MM.1S (cell line): ENCODE data around the gene UTP15.

Source experiments
- DNase-seq: peaks from one replicate; pipeline ENCODE4 v3.0.0-alpha.2; 2015
- H2AFZ ChIP-seq: fragments of 300-600 bp; sonication (generic); 2 replicates; pipeline ENCODE4 v1.6.0; 2016; ENCODE audit warnings: antibody characterized with exemption, low read length
- H3F3A ChIP-seq: fragments of 300-600 bp; sonication (generic); 2 replicates; pipeline ENCODE4 v1.6.1; 2016; ENCODE audit warnings: mild to moderate bottlenecking, antibody characterized with exemption, low read length, moderate library complexity, mixed read lengths; ENCODE audit not compliant: insufficient read depth
- H3K27ac ChIP-seq: fragments of 300-600 bp; sonication (generic); 2 replicates; pipeline ENCODE4 v1.5.1; 2016; ENCODE audit warnings: mild to moderate bottlenecking, low read length
- H3K27me3 ChIP-seq: fragments of 300-600 bp; sonication (generic); replicated peaks from 2 replicates; pipeline ENCODE4 v1.6.0; 2016; ENCODE audit warnings: low read length; ENCODE audit not compliant: insufficient read depth
- H3K36me3 ChIP-seq: fragments of 300-600 bp; sonication (generic); replicated peaks from 2 replicates; pipeline ENCODE4 v1.6.1; 2016; ENCODE audit warnings: mild to moderate bottlenecking, low read length, mixed read lengths; ENCODE audit not compliant: insufficient read depth
- H3K4me1 ChIP-seq: fragments of 300-600 bp; sonication (generic); 2 replicates; pipeline ENCODE4 v1.6.1; 2016; ENCODE audit warnings: low read length, mixed read lengths
- H3K4me2 ChIP-seq: fragments of 300-600 bp; sonication (generic); 2 replicates; pipeline ENCODE4 v1.6.0; 2016; ENCODE audit warnings: low read depth, low read length
- H3K4me3 ChIP-seq: fragments of 300-600 bp; sonication (generic); 2 replicates; pipeline ENCODE4 v1.5.1; 2016; ENCODE audit warnings: low read length, mixed read lengths
- H3K79me2 ChIP-seq: fragments of 300-600 bp; sonication (generic); 2 replicates; pipeline ENCODE4 v1.6.1; 2016; ENCODE audit warnings: mixed run types, low read length, mixed read lengths
- H3K9ac ChIP-seq: fragments of 300-600 bp; sonication (generic); 2 replicates; pipeline ENCODE4 v1.6.1; 2016; ENCODE audit warnings: low read length, mixed read lengths
- H3K9me2 ChIP-seq: fragments of 300-600 bp; sonication (generic); replicated peaks from 2 replicates; pipeline ENCODE4 v1.6.1; 2016; ENCODE audit warnings: mild to moderate bottlenecking, low read length, mixed read lengths; ENCODE audit not compliant: insufficient read depth
- H3K9me3 ChIP-seq: fragments of 300-600 bp; sonication (generic); replicated peaks from 2 replicates; pipeline ENCODE4 v1.6.1; 2016; ENCODE audit warnings: mild to moderate bottlenecking, low read length, mixed read lengths; ENCODE audit not compliant: insufficient read depth
- H4K20me1 ChIP-seq: fragments of 300-600 bp; sonication (generic); 2 replicates; pipeline ENCODE4 v1.6.1; 2016; ENCODE audit warnings: mild to moderate bottlenecking, low read length, moderate library complexity, mixed read lengths; ENCODE audit not compliant: insufficient read depth
- CTCF ChIP-seq: fragments of 300-600 bp; sonication (generic); IDR thresholded peaks from 2 replicates; pipeline ENCODE4 v1.5.1; 2016; ENCODE audit warnings: antibody characterized with exemption, low read length, mixed read lengths
- EZH2 ChIP-seq: fragments of 300-600 bp; sonication (generic); optimal IDR thresholded peaks from 2 replicates; pipeline ENCODE3; 2017; ENCODE audit warnings: low read depth, mild to moderate bottlenecking, antibody characterized with exemption, low read length, mixed read lengths
- EZH2phosphoT487 ChIP-seq: fragments of 300-600 bp; sonication (generic); IDR thresholded peaks from 2 replicates; pipeline ENCODE4 v1.6.1; 2018; ENCODE audit warnings: antibody characterized with exemption, low read length

UTP15 gene

GRCh38 chr5:73534011-73534644 is 31.4 kb upstream of the UTP15 start:
- no peak for DNase-seq
- Histone ChIP-seq H3K4me3 (no peak overlapping the region), H3K36me3 (no peaks in the 10 kb centered on the region), H4K20me1 (no peaks in the 10 kb centered on the region), H3K9me3 (no peaks in the 10 kb centered on the region), H3K9me2 (no peaks in the 10 kb centered on the region), H3K27me3 (no peaks in the 10 kb centered on the region), H3K79me2 (no peaks in the 10 kb centered on the region), H3F3A (no peaks in the 10 kb centered on the region), H2AFZ (no peak overlapping the region), H3K9ac (no peak overlapping the region), H3K4me1 (no peaks in the 10 kb centered on the region), H3K4me2 (no peak overlapping the region), H3K27ac (no peak overlapping the region)
- TF ChIP-seq EZH2phosphoT487 = no peak
- TF ChIP-seq EZH2 = no peak
- no peak for TF ChIP-seq CTCF

- no peaks in the 10 kb centered on the region for H3K4me1 ChIP-seq
- no peaks in the 10 kb centered on the region for H4K20me1 ChIP-seq
- no peaks in the 10 kb centered on the region for H3K79me2 ChIP-seq
- H2AFZ ChIP-seq = no peak overlapping the region
- no peaks in the 10 kb centered on the region for H3K9me2 ChIP-seq
- no peak overlapping the region for H3K9ac ChIP-seq
- H3K9me3 ChIP-seq = no peaks in the 10 kb centered on the region
- no peak for TF ChIP-seq CTCF
- TF ChIP-seq EZH2 = no peak
- TF ChIP-seq EZH2phosphoT487 = no peak
- H3K4me2 ChIP-seq = no peak overlapping the region
- no peak overlapping the region for H3K4me3 ChIP-seq
- no peak for DNase-seq
- no peaks in the 10 kb centered on the region for H3K36me3 ChIP-seq
- H3F3A ChIP-seq = no peaks in the 10 kb centered on the region
- no peak overlapping the region for H3K27ac ChIP-seq
- H3K27me3 ChIP-seq = no peaks in the 10 kb centered on the region
Observed at GRCh38 chr5:73534971-73535370, 30.6 kb upstream of the UTP15 start.

GRCh38 chr5:73539730-73540129 is 25.8 kb upstream of the UTP15 start:
- Histone ChIP-seq H3F3A (no peaks in the 10 kb centered on the region), H3K27ac (no peak overlapping the region), H3K9ac (no peak overlapping the region), H3K4me3 (no peak overlapping the region), H3K4me2 (no peak overlapping the region), H3K36me3 (no peaks in the 10 kb centered on the region), H3K79me2 (no peaks in the 10 kb centered on the region), H3K9me3 (no peaks in the 10 kb centered on the region), H3K4me1 (no peaks in the 10 kb centered on the region), H2AFZ (no peak overlapping the region), H3K9me2 (no peaks in the 10 kb centered on the region), H4K20me1 (no peaks in the 10 kb centered on the region), H3K27me3 (no peaks in the 10 kb centered on the region)
- TF ChIP-seq EZH2 (no peak), EZH2phosphoT487 (no peak), CTCF (no peak)
- DNase-seq = no peak
